ENCODE measurements around the gene SP6.

The SP6 gene

GRCh38 chr17:47810200-47810821 lies 40.7 kb downstream of the SP6 start:
- DNase-seq = peak; percentile 77

GRCh38 chr17:47808830-47809480 lies 42.0 kb downstream of the SP6 start:
- DNase-seq = no peak

DNA sequence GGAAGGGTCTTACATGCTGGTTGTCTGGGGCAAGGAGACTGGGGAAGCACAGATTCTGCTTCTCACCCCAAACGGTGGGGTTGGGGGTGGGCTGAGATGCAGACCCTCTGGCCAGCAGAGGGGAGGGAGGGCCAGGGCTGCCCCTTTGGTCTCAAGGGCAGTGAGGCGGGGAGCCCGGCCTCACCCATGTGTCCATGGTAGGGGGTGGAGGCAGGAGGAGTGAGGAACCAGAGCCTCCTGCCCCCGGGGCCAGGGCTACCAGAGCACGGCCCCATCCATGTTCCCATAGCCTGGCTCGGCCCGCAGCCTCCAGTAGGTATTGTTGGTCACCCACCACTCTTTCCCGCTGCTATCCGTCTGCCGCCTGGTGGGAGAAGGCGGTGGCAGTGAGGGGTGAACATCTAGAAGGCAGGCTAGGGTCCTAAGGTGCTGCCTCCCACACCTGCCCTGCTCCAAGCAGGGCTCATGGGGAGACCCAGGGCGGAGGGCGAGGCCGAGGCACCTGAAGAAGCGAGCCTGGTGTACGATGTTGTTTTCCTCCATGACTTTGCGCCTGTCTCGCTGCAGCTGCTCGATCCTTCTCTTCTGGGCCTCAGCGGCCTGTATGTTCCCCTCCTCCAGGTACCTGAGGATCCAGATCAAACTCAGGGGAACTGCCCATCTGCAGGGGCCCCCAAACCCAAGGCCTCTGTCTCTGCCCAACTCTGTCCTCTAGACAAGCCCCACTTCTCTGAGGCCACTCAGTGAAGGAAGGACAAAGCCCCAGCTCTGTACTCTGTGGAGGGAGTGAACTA lies 42.7 kb downstream of the SP6 start:
- DNase-seq = no peak

DNA sequence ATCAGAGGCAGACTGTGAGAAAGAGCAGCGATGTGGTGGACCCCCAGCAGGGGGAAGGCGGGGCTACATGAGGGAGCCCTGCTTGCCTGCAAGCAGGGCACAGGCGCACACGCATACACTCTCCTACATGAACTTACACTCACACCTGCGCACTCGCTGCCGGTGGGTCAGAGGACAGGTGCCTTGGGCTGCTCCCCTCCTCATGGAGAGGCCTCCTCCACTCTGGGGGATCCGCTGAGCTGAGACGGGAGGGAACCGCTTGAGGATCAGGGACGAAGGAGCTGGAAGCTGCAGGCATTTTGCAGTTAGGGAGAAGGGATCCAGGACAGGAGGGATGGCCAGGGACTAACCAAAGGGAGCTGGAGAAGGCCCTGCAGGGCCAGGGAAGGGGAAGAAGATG lies 43.5 kb downstream of the SP6 start:
- no peak for DNase-seq

DNA sequence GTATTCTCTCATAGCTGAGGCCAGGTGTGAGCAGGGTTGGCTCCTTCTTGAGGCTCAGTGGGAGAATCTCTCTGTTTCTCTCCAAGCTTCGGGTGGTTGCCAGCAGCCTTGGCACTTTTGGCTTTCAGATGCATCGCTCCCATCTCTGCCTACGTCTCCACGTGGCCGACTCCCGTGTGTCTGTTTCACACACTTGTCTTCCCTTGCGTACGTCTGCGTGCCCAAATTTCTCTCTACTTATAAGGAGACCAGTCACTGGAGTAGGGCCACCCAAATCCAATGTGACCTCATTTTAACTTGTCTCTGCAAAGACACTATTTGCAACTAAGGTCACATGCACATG lies 44.1 kb downstream of the SP6 start:
- DNase-seq = no peak

DNA sequence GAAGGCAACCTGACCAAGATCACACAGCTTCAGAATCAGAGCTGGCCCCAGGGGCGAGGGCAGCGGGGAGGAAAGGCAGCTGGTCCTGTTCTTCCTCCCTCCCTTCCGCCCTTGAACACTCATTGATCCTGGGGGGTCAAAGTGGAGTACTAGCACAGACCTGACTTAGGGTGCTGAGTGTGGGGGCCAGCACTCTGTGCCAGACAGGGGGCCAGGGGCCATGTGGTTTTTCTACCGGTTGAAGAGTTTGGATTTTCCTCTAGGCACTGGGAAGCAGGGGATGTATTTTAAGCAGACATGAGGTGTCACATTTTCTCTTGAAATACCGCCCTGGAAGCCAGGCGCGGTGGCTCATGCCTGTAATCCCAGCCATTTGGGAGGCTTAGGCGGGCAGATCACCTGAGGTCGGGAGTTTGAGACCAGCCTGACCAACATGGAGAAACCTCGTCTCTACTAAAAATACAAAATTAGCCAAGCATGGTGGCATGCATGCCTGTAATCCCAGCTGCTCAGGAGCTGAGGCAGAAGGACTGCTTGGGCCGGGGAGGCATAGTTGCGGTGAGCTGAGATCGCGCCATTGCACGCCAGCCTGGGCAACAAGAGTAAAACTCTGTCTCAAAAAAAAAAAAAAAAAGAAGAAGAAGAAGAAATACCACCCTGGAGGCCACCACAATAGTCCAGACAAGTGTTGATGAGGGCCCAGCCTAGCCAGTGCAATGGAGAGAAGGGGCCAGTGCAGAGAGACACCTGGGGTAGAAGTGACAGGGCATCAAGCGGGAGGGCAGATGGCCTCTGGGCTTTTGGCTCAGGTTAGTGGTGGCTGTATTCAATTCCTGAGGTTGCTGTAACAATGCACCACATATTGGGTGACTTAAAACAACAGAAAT lies 44.7 kb downstream of the SP6 start:
- no peak for DNase-seq

GRCh38 chr17:47804461-47804860 lies 46.5 kb downstream of the SP6 start:
- no peak for DNase-seq

DNA sequence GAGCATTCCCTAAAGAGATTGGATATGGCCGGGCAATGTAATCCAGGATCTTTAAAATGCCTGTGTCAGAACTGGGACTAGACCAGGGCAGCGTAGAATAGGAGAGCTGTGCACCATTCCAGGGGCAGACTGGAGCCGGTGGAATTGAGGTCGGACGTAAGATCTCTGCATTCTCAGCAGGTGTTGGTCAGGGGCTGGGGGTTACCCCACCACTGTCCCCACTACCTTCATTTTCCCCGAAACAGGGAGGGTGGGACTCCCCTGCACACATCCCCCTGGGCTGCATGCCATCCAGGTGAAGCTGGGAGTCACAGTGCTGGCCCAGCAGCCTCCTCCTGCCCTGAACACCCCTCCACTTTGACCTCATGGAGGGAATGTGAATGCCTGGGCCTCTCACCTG lies 47.2 kb downstream of the SP6 start:
- DNase-seq = no peak

GRCh38 chr17:47803201-47803600 lies 47.8 kb downstream of the SP6 start:
- no peak for DNase-seq

GRCh38 chr17:47802341-47803022 lies 48.5 kb downstream of the SP6 start:
- peak; percentile 58 for DNase-seq

- DNase-seq = no peak
These were observed 49.1 kb downstream of the SP6 start for GRCh38 chr17:47801906-47802305.

DNA sequence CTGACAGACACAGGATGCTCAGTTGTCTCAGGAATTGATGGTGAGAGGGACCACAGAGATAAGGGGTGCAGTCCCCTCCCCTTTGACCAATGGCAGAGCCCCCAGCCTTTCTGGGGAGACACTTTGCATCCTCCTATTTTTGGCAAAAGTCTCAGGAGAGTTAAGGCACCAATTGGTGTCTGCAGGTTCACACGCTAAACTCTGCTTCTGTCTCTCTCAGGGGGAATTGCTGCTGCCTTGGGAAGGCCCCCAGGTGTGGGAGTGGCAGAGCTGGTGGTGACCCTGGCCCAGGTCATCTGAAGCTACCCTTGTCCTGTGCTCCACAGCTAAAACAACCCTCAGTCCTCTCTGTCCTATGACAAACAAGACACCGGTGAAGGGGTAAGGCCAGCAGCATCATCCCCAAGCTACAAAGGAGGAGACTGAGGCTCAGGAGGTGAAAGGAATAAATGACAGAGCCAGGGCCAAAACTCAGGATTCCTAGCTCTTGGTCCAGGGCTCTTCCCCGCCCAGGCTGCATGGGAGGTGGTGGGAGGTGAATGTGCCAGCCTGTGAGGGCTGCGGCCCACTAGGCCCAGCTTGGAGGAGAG lies 49.7 kb downstream of the SP6 start:
- DNase-seq = no peak

- DNase-seq = no peak
These were observed 50.3 kb downstream of the SP6 start for GRCh38 chr17:47800686-47801085.

- peak; percentile 13 for DNase-seq
These were observed 53.2 kb downstream of the SP6 start for GRCh38 chr17:47797797-47798196.

All from hematopoietic multipotent progenitor cell treated with erythropoietin and hydrocortisone succinate and interleukin-3 and kit ligand, for 8 days (in vitro differentiated cells).